H9 (cell line): Measurements from ENCODE around the gene TNPO1. TPM values are rescaled to one million over a fixed set of nuclear protein-coding genes. Genes with fewer than 3 reads are reported as not detected.
A peak's percentile ranks its signal among the peaks of the same experiment; 100 is the strongest.

Experiments used
- DNase-seq: peaks from one replicate; pipeline ENCODE4 v3.0.0-alpha.2; 2017
- H2AFZ ChIP-seq: one replicate; pipeline ENCODE4 v1.6.1; 2013; ENCODE audit warnings: mild to moderate bottlenecking, low read length, control low read depth, moderate library complexity
- H2AK5ac ChIP-seq: 2 replicates; pipeline ENCODE4 v1.6.1; 2013; ENCODE audit warnings: low read length, control low read depth, mixed read lengths; ENCODE audit not compliant: insufficient read length
- H2BK120ac ChIP-seq: one replicate; pipeline ENCODE4 v1.6.1; 2013; ENCODE audit warnings: low read depth, mild to moderate bottlenecking, low read length, control low read depth, inconsistent platforms; ENCODE audit not compliant: poor library complexity, severe bottlenecking
- H2BK12ac ChIP-seq: 2 replicates; pipeline ENCODE4 v1.6.1; 2013; ENCODE audit warnings: low read length, control low read depth, mixed read lengths, low read depth; ENCODE audit not compliant: insufficient read length
- H2BK15ac ChIP-seq: 2 replicates; pipeline ENCODE4 v1.6.1; 2013; ENCODE audit warnings: low read depth, low read length, control low read depth
- H2BK20ac ChIP-seq: one replicate; pipeline ENCODE4 v1.6.1; 2013; ENCODE audit warnings: low read depth, mild to moderate bottlenecking, low read length, control low read depth, inconsistent platforms; ENCODE audit not compliant: poor library complexity, severe bottlenecking
- H2BK5ac ChIP-seq: 2 replicates; pipeline ENCODE4 v1.6.1; 2013; ENCODE audit warnings: low read length, control low read depth, mixed read lengths; ENCODE audit not compliant: insufficient read length
- H3K14ac ChIP-seq: 2 replicates; pipeline ENCODE4 v1.6.1; 2013; ENCODE audit warnings: low read length, control low read depth; ENCODE audit not compliant: insufficient read depth
- H3K18ac ChIP-seq: 2 replicates; pipeline ENCODE4 v1.6.1; 2013; ENCODE audit warnings: low read depth, mild to moderate bottlenecking, mixed read lengths, low read length, control low read depth; ENCODE audit not compliant: insufficient read length
- H3K23ac ChIP-seq: 2 replicates; pipeline ENCODE4 v1.6.1; 2013; ENCODE audit warnings: low read length, control low read depth, mixed read lengths, low read depth; ENCODE audit not compliant: insufficient read length
- H3K23me2 ChIP-seq: 2 replicates; pipeline ENCODE4 v1.6.1; 2013; ENCODE audit warnings: low read depth, mild to moderate bottlenecking, mixed read lengths, low read length, control low read depth; ENCODE audit not compliant: insufficient read length, poor library complexity, severe bottlenecking
- H3K27ac ChIP-seq: 2 replicates; pipeline ENCODE4 v1.5.1; 2013; ENCODE audit warnings: low read length, control low read depth, mixed read lengths, low read depth; ENCODE audit not compliant: insufficient read length
- H3K27me3 ChIP-seq: 2 replicates; pipeline ENCODE4 v1.6.1; 2013; ENCODE audit warnings: low read length, control low read depth, inconsistent platforms; ENCODE audit not compliant: insufficient read depth
- H3K4ac ChIP-seq: 2 replicates; pipeline ENCODE4 v1.6.1; 2013; ENCODE audit warnings: low read depth, mild to moderate bottlenecking, control low read depth, inconsistent platforms, low read length, moderate library complexity
- H3K4me1 ChIP-seq: 2 replicates; pipeline ENCODE4 v1.6.1; 2013; ENCODE audit warnings: low read length, control low read depth, inconsistent platforms; ENCODE audit not compliant: insufficient read depth
- H3K4me2 ChIP-seq: 2 replicates; pipeline ENCODE4 v1.6.1; 2013; ENCODE audit warnings: low read length, control low read depth, mixed read lengths; ENCODE audit not compliant: insufficient read length, insufficient read depth
- H3K56ac ChIP-seq: 2 replicates; pipeline ENCODE4 v1.6.1; 2013; ENCODE audit warnings: low read depth, mild to moderate bottlenecking, mixed read lengths, low read length, control low read depth; ENCODE audit not compliant: insufficient read length
- H3K79me1 ChIP-seq: 2 replicates; pipeline ENCODE4 v1.6.1; 2013; ENCODE audit warnings: low read depth, mild to moderate bottlenecking, moderate library complexity, low read length, control low read depth, inconsistent platforms; ENCODE audit not compliant: insufficient read depth, poor library complexity, severe bottlenecking
- H3K79me2 ChIP-seq: 2 replicates; pipeline ENCODE4 v1.6.1; 2013; ENCODE audit warnings: low read length, control low read depth, inconsistent platforms; ENCODE audit not compliant: insufficient read depth
- H3K9ac ChIP-seq: 2 replicates; pipeline ENCODE4 v1.6.1; 2013; ENCODE audit warnings: low read length, control low read depth, mixed read lengths; ENCODE audit not compliant: insufficient read length; ENCODE audit errors: extremely low read depth
- H3K9me3 ChIP-seq: one replicate; pipeline ENCODE4 v1.6.1; 2013; ENCODE audit warnings: low read depth, low read length, inconsistent platforms; ENCODE audit not compliant: control insufficient read depth
- H3T11ph ChIP-seq: one replicate; pipeline ENCODE4 v1.6.1; 2013; ENCODE audit warnings: mild to moderate bottlenecking, low read length, control low read depth, inconsistent platforms
- H4K20me1 ChIP-seq: one replicate; pipeline ENCODE4 v1.6.1; 2013; ENCODE audit not compliant: control insufficient read depth, insufficient read length, insufficient read depth
- H4K5ac ChIP-seq: 2 replicates; pipeline ENCODE4 v1.6.1; 2013; ENCODE audit warnings: low read depth, mild to moderate bottlenecking, mixed read lengths, low read length, control low read depth; ENCODE audit not compliant: insufficient read length
- H4K8ac ChIP-seq: replicated peaks from 2 replicates; pipeline ENCODE4 v1.6.1; 2013; ENCODE audit warnings: low read length, control low read depth, mixed read lengths, low read depth; ENCODE audit not compliant: insufficient read length
- H4K91ac ChIP-seq: 2 replicates; pipeline ENCODE4 v1.6.1; 2013; ENCODE audit warnings: low read depth, mild to moderate bottlenecking, moderate library complexity, mixed read lengths, low read length, control low read depth; ENCODE audit not compliant: insufficient read length
- H3K27ac Mint-ChIP-seq, 3 experiments: 2 replicates in 2 of 3; 3 replicates in 1 of 3; pipeline ENCODE4 v1.8.0; 2020 to 2021; ENCODE audit warnings: mixed read lengths in 3 of 3, mild to moderate bottlenecking in 1 of 3, moderate library complexity in 1 of 3
- H3K27me3 Mint-ChIP-seq: 2 replicates; pipeline ENCODE4 v1.8.0; 2021; ENCODE audit warnings: low read depth, mild to moderate bottlenecking, moderate library complexity, mixed read lengths
- H3K36me3 Mint-ChIP-seq, 3 experiments: 2 replicates in 2 of 3; 3 replicates in 1 of 3; pipeline ENCODE4 v1.8.0; 2020 to 2021; ENCODE audit warnings: low read depth in 3 of 3, mixed read lengths in 3 of 3; ENCODE audit not compliant: insufficient read depth in 1 of 3
- H3K4me1 Mint-ChIP-seq, 2 experiments: 2 replicates each; pipeline ENCODE4 v1.8.0; 2020; ENCODE audit warnings: mixed read lengths in 2 of 2
- H3K4me3 Mint-ChIP-seq, 2 experiments: 2 replicates in 1 of 2; 3 replicates in 1 of 2; pipeline ENCODE4 v1.8.0; 2020 to 2021; ENCODE audit warnings: mild to moderate bottlenecking in 2 of 2, mixed read lengths in 2 of 2, moderate library complexity in 1 of 2
- H3K9me3 Mint-ChIP-seq, 2 experiments: 2 replicates in 1 of 2; 3 replicates in 1 of 2; pipeline ENCODE4 v1.8.0; 2020; ENCODE audit warnings: mild to moderate bottlenecking in 2 of 2, mixed read lengths in 2 of 2, moderate library complexity in 1 of 2
- CTCF ChIP-seq: fragments of 200-600 bp; sonication (generic); conservative IDR thresholded peaks from 3 replicates; pipeline ENCODE4 v1.8.0; 2021; ENCODE audit warnings: antibody characterized with exemption, mild to moderate bottlenecking
- whole genome bisulfite sequencing: extraction: QIAGEN DNeasy Blood & Tissue Kit; methylation state at CpG from one replicate; pipeline ENCODE4 v1.1.7; 2013; ENCODE audit warnings: missing lambda C conversion rate, low lambda C conversion rate, mixed read lengths; ENCODE audit not compliant: insufficient read length; ENCODE audit errors: extremely low coverage; 5-methylcytosine and 5-hydroxymethylcytosine counted together
- total RNA-seq: library from RNA; stranded (reverse); gene quantifications from 2 replicates; pipeline ENCODE4 v1.2.1, GENCODE V29; 2021

The TNPO1 gene
- total RNA-seq, 1 experiment from 2014 or later, result 164 TPM

GRCh38 chr5:72920690-72921502, 104.4 kb downstream of the TNPO1 start:
- no peak overlapping the region for H4K5ac ChIP-seq
- peaks cover 0 to 2% of the 10 kb centered on the region in 2 experiments; a peak in 1 of 4 replicates for H3K4me1 Mint-ChIP-seq
- no peak overlapping the region for H2BK15ac ChIP-seq
- no peak overlapping the region for H4K91ac ChIP-seq
- H3K9me3 ChIP-seq, result no peaks in the 10 kb centered on the region
- no peak overlapping the region for H3K4me2 ChIP-seq
- no peak overlapping the region for H3K14ac ChIP-seq
- H4K8ac ChIP-seq, result no peak overlapping the region
- no peak overlapping the region for H2BK20ac ChIP-seq
- H3K79me1 ChIP-seq, result no peaks in the 10 kb centered on the region
- no peak overlapping the region for H2BK5ac ChIP-seq
- peaks cover 0 to 7% (median under 1%) of the 10 kb centered on the region in 3 experiments; a peak in 4 of 7 replicates for H3K36me3 Mint-ChIP-seq
- H3K27ac ChIP-seq, result no peak overlapping the region
- H3K9me3 Mint-ChIP-seq, result peaks cover 1 to 4% of the 10 kb centered on the region in 2 experiments; a peak in 3 of 5 replicates
- H3K9ac ChIP-seq, result no peak overlapping the region
- peak; percentile 62; the same call in 2 of the 3 replicates for TF ChIP-seq CTCF
- no peak overlapping the region for H2AK5ac ChIP-seq
- no peaks in the 10 kb centered on the region for H4K20me1 ChIP-seq
- H3K27me3 ChIP-seq, result no peaks in the 10 kb centered on the region
- no peak overlapping the region for H3T11ph ChIP-seq
- WGBS, result no CpG with 5 or more reads among the region's 4 CpGs
- H3K4me1 ChIP-seq, result no peaks in the 10 kb centered on the region
- no peak overlapping the region for H3K56ac ChIP-seq
- H3K79me2 ChIP-seq, result no peaks in the 10 kb centered on the region
- no peak overlapping the region for H2AFZ ChIP-seq
- no peak for DNase-seq
- no peaks in the 10 kb centered on the region for H3K23me2 ChIP-seq
- H2BK12ac ChIP-seq, result no peak overlapping the region
- no peaks in the 10 kb centered on the region for H3K27me3 Mint-ChIP-seq
- no peak overlapping the region for H3K23ac ChIP-seq
- H3K18ac ChIP-seq, result no peak overlapping the region
- H3K4ac ChIP-seq, result no peak overlapping the region
- H3K27ac Mint-ChIP-seq, result peak overlapping the region in 1 of 3 experiments; percentile 57; a peak in 1 of 7 replicates
- no peak overlapping the region for H2BK120ac ChIP-seq
- H3K4me3 Mint-ChIP-seq, result no peak overlapping the region
